Karpas-422 (cell line): ENCODE results near the gene C16orf74. TPM values are rescaled to one million over a fixed set of nuclear protein-coding genes. Genes with fewer than 3 reads are reported as not detected.

Source experiments
- DNase-seq: peaks from one replicate; pipeline ENCODE4 v3.0.0-alpha.2; 2015
- H2AFZ ChIP-seq: fragments of 200-600 bp; sonication (generic); 2 replicates; pipeline ENCODE4 v1.6.1; 2014; ENCODE audit warnings: antibody characterized with exemption, low read length, mixed read lengths
- H3K27ac ChIP-seq: fragments of 200-600 bp; sonication (generic); 2 replicates; pipeline ENCODE4 v1.5.1; 2014; ENCODE audit warnings: mild to moderate bottlenecking, low read length, moderate library complexity
- H3K27me3 ChIP-seq: fragments of 200-600 bp; sonication (generic); 2 replicates; pipeline ENCODE4 v1.6.1; 2014; ENCODE audit warnings: low read length, mixed read lengths
- H3K36me3 ChIP-seq: fragments of 200-600 bp; sonication (generic); 2 replicates; pipeline ENCODE4 v1.6.1; 2014; ENCODE audit warnings: low read length, mixed read lengths; ENCODE audit not compliant: insufficient read depth
- H3K4me1 ChIP-seq: fragments of 200-600 bp; sonication (generic); 2 replicates; pipeline ENCODE4 v1.6.1; 2014; ENCODE audit warnings: mild to moderate bottlenecking, low read length, mixed read lengths
- H3K4me2 ChIP-seq: fragments of 200-600 bp; sonication (generic); 2 replicates; pipeline ENCODE4 v1.6.1; 2014; ENCODE audit warnings: low read length, low read depth, mild to moderate bottlenecking; ENCODE audit not compliant: poor library complexity, severe bottlenecking
- H3K4me3 ChIP-seq: fragments of 200-600 bp; sonication (generic); 2 replicates; pipeline ENCODE4 v1.5.1; 2014; ENCODE audit warnings: mild to moderate bottlenecking, antibody characterized with exemption, low read length, mixed read lengths
- H3K79me2 ChIP-seq: fragments of 200-600 bp; sonication (generic); 2 replicates; pipeline ENCODE4 v1.6.1; 2014; ENCODE audit warnings: mild to moderate bottlenecking, low read length, mixed read lengths
- H3K9ac ChIP-seq: fragments of 200-600 bp; sonication (generic); 2 replicates; pipeline ENCODE4 v1.6.0; 2014; ENCODE audit warnings: low read length
- H3K9me2 ChIP-seq: fragments of 200-600 bp; sonication (generic), shearing (Covaris generic); replicated peaks from 2 replicates; pipeline ENCODE4 v1.6.0; 2014; ENCODE audit warnings: mild to moderate bottlenecking, low read length, moderate library complexity; ENCODE audit not compliant: insufficient read depth
- H3K9me3 ChIP-seq: fragments of 300-700, 200-600 bp; sonication (generic); 2 replicates; pipeline ENCODE4 v1.6.1; 2014; ENCODE audit warnings: low read length, mixed read lengths
- H4K20me1 ChIP-seq: fragments of 200-600 bp; sonication (generic); 2 replicates; pipeline ENCODE4 v1.6.1; 2014; ENCODE audit warnings: mild to moderate bottlenecking, antibody characterized with exemption, low read length, low read depth; ENCODE audit not compliant: insufficient read depth
- total RNA-seq: library from RNA; depleted of rRNA; stranded (reverse); fragments of >200 nt; shearing (Covaris generic); gene quantifications from 2 replicates; pipeline ENCODE4 v1.2.3, GENCODE V29; 2014; ENCODE audit warnings: low replicate concordance; rRNA removed

The C16orf74 gene
- 13.3 and 24.5 TPM in 2 replicates for total RNA-seq

GRCh38 chr16:85750827-85751697, at the start of gene C16orf74:
Gene C16orf74 (minus strand): TSS chr16:85751096. CDS start chr16:85735217, 15,879 bp downstream.
- H3K4me1 ChIP-seq = peaks cover 79% of the 10 kb centered on the region
- H4K20me1 ChIP-seq = peaks cover 23% of the 10 kb centered on the region; the same call in 1 of the 2 replicates
- H2AFZ ChIP-seq = no peak within 1 kb of the TSS
- peak within 1 kb of the TSS; percentile 91 for H3K4me2 ChIP-seq
- H3K27ac ChIP-seq = peak within 1 kb of the TSS; percentile 96
- peak; percentile 69 for DNase-seq
- H3K27me3 ChIP-seq = no peaks in the 10 kb centered on the region
- H3K9ac ChIP-seq = peak within 1 kb of the TSS; percentile 64
- peak within 1 kb of the TSS; percentile 64 for H3K4me3 ChIP-seq
- no peaks in the 10 kb centered on the region for H3K9me3 ChIP-seq
- H3K9me2 ChIP-seq = no peaks in the 10 kb centered on the region
- no peaks in the 10 kb centered on the region for H3K36me3 ChIP-seq
- H3K79me2 ChIP-seq = no peaks in the 10 kb centered on the region

- Histone ChIP-seq H2AFZ (no peak overlapping the region), H3K4me3 (peak overlapping the region; percentile 87), H4K20me1 (peaks cover 56% of the 10 kb centered on the region), H3K36me3 (peaks cover 46% of the 10 kb centered on the region), H3K9ac (peak overlapping the region; percentile 98), H3K9me2 (no peaks in the 10 kb centered on the region), H3K4me1 (peaks cover 23% of the 10 kb centered on the region), H3K27me3 (no peaks in the 10 kb centered on the region), H3K79me2 (peaks cover 67% of the 10 kb centered on the region), H3K9me3 (no peaks in the 10 kb centered on the region), H3K4me2 (peak overlapping the region; percentile 75), H3K27ac (peak overlapping the region; percentile 34; the same call in 1 of the 2 replicates)
- no peak for DNase-seq
Observed at GRCh38 chr16:85800321-85800669, 49.4 kb upstream of the C16orf74 start.

DNA sequence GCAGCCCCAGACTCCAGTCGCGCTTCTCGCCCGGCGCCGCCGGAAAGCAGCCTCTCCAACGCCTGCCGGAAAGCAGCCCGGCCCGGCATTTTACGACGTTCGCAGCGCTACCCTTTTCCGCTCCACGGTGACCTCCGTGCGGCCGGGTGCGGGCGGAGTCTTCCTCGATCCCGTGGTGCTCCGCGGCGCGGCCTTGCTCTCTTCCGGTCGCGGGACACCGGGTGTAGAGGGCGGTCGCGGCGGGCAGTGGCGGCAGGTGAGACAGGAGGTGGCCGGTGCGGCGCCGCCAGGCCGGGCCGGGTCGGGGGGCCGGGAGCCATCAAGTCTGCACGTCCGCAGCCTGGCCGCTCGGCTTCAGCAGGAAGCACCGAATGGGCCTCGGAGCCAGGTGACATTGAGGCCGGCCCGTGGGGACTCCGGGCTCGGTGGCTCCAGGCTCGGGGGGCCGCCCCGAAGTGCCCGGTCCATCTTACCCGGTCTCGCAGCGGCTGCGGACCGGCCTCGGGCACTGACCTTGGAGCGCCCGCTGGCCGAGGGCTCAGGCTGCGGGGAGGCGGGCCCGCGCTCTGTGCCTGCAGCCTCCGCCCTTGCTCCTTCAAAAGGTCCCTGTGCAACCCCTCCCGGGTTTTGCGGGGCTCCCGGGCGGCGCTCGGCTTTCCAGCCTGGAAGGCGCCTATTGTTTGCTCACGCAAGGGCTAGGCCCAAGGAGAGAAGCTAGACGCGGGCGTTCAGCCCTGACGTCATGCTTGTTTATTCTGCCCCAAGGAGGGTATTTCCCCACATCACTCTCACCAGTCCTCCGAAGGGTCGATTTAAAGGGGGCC, 48.8 kb upstream of the C16orf74 start, which contains the start of the genes COX4I1 and EMC8:
Gene COX4I1 (plus strand): TSS at position 199 of the 824 bp plus-strand sequence. CDS start 1,511 bp downstream, outside the sequence.
Gene EMC8 (minus strand): TSS at position 48 of the 824 bp plus-strand sequence. CDS start 249 bp downstream, outside the sequence.
- H2AFZ ChIP-seq = peak within 1 kb of the TSS; percentile 37; the same call in 1 of the 2 replicates
- DNase-seq = peak; percentile 96
- peaks cover 50% of the 10 kb centered on the region for H3K36me3 ChIP-seq
- peaks cover 23% of the 10 kb centered on the region for H3K4me1 ChIP-seq
- peak within 1 kb of the TSS; percentile 41; the same call in 1 of the 2 replicates for H3K27ac ChIP-seq
- no peaks in the 10 kb centered on the region for H3K9me2 ChIP-seq
- no peaks in the 10 kb centered on the region for H3K27me3 ChIP-seq
- H3K4me3 ChIP-seq = peak within 1 kb of the TSS; percentile 87
- no peaks in the 10 kb centered on the region for H3K9me3 ChIP-seq
- H3K4me2 ChIP-seq = peak within 1 kb of the TSS; percentile 75
- peak within 1 kb of the TSS; percentile 98 for H3K9ac ChIP-seq
- peaks cover 72% of the 10 kb centered on the region for H3K79me2 ChIP-seq
- H4K20me1 ChIP-seq = peaks cover 57% of the 10 kb centered on the region

DNA sequence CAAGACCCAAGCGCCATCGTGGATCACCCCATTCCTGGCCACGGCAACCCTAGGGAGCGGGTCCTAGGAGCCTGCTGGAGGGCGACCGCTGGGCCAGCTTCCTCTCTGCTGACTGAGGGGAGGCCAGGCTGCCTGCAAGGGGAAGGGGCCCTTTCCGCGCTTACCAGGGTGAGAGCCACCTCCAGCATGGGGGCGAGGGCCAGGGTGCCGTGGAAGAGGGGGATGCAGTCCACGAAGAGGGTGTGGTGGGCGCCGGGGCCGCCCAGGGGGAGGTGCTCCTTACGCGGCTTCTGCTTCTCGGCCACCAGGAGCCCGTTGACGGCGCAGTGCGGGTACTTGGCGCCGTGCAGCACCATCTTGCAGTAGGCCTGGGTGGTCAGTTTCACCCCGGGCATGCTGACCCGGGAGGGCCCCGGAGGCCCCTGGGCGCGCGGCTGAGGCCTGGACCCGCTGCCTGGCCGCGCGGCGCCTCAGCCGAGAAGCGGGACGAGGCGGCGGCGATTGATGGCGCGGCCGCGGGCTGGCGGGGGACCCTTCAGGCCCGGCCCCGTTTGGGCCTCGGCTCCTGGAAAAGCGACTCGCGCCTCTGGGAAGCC, 48.1 kb upstream of the C16orf74 start:
- peak overlapping the region; percentile 75 for H3K4me2 ChIP-seq
- H3K79me2 ChIP-seq = peaks cover 80% of the 10 kb centered on the region
- H3K9me3 ChIP-seq = no peaks in the 10 kb centered on the region
- H4K20me1 ChIP-seq = peaks cover 57% of the 10 kb centered on the region
- peak overlapping the region; percentile 41; the same call in 1 of the 2 replicates for H3K27ac ChIP-seq
- H3K4me1 ChIP-seq = peaks cover 23% of the 10 kb centered on the region
- no peak overlapping the region; the same call in 1 of the 2 replicates for H2AFZ ChIP-seq
- H3K36me3 ChIP-seq = peaks cover 51% of the 10 kb centered on the region
- peak overlapping the region; percentile 87 for H3K4me3 ChIP-seq
- H3K9ac ChIP-seq = peak overlapping the region; percentile 98
- no peaks in the 10 kb centered on the region for H3K27me3 ChIP-seq
- H3K9me2 ChIP-seq = no peaks in the 10 kb centered on the region
- peak; percentile 73 for DNase-seq

DNA sequence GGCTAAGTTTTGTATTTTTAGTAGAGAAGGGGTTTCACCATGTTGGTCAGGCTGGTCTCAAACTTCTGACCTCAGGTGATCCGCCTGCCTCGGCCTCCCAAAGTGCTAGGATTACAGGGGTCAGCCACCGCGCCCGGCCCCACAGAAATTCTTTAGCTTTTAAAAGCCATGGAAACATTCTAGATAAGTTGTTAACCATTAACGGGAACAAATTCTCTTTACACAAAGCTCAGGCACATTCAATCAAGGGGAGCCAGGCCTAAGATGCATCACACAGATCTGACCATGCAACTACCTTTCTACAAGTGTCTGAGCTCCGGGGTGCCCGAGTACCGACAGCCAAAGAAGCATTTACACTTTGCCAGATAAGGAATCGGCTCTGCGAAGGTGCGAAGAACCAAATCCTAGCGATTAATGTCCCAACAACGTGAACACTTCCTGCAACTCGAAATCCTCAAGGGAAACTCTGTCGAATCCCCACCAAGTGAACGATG, 47.4 kb upstream of the C16orf74 start:
- H3K4me2 ChIP-seq = peak overlapping the region; percentile 75
- H3K9me3 ChIP-seq = no peaks in the 10 kb centered on the region
- no peaks in the 10 kb centered on the region for H3K27me3 ChIP-seq
- H3K4me3 ChIP-seq = peak overlapping the region; percentile 87
- H3K36me3 ChIP-seq = peaks cover 49% of the 10 kb centered on the region
- H2AFZ ChIP-seq = no peak overlapping the region
- H4K20me1 ChIP-seq = peaks cover 62% of the 10 kb centered on the region
- peak overlapping the region; percentile 98 for H3K9ac ChIP-seq
- H3K9me2 ChIP-seq = no peaks in the 10 kb centered on the region
- no peak for DNase-seq
- peaks cover 86% of the 10 kb centered on the region for H3K79me2 ChIP-seq
- H3K4me1 ChIP-seq = peaks cover 23% of the 10 kb centered on the region
- H3K27ac ChIP-seq = no peak overlapping the region

DNA sequence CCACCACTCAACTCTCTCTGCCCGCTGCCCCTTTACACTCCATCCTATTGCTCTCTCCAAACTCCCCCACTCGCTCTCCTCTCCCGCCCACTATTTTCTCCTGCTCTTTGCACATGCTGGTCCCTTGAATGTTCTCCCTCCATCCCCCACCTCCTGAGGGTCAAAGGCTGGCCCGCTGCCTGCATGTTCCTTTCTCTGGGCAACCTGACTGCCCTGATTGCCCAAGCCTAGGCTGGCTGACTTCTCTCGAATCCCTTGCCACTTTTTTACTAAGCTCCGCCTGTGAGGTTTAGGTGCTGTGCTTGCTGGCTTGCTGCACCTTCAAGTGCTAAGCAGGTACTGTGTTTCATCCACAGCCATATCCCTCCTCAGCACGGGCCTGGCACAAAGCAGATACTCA, 45.7 kb upstream of the C16orf74 start:
- H3K27me3 ChIP-seq = no peaks in the 10 kb centered on the region
- H3K36me3 ChIP-seq = peaks cover 32% of the 10 kb centered on the region; the same call in 1 of the 2 replicates
- H3K9ac ChIP-seq = no peak overlapping the region
- H3K79me2 ChIP-seq = peaks cover 98% of the 10 kb centered on the region
- no peak overlapping the region for H3K4me3 ChIP-seq
- no peaks in the 10 kb centered on the region for H3K9me3 ChIP-seq
- H3K4me1 ChIP-seq = peaks cover 23% of the 10 kb centered on the region
- H3K4me2 ChIP-seq = no peak overlapping the region
- no peak for DNase-seq
- H3K9me2 ChIP-seq = no peaks in the 10 kb centered on the region
- no peak overlapping the region for H2AFZ ChIP-seq
- no peak overlapping the region for H3K27ac ChIP-seq
- peaks cover 62% of the 10 kb centered on the region for H4K20me1 ChIP-seq

DNA sequence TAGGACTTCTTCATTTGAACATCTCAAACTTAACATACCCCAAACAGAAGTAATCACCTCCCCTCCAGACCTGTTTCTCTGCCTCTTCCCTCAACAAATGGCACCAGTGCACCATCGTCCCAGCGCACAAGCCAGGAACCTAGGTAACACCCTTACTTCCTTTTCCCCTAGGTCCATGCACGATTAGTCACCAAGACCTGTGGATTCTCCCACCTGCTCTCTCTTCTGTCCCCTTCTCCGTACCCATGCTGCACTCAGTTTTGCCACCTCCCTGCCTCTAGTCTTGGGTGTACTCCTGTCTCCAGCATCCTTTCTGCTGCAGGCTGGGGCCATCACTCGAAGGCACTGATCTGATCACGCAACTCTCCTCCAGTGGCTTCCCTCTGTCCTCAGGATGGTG, 45.3 kb upstream of the C16orf74 start:
- peaks cover 27% of the 10 kb centered on the region; the same call in 1 of the 2 replicates for H3K36me3 ChIP-seq
- no peak overlapping the region for H3K4me2 ChIP-seq
- peaks cover 60% of the 10 kb centered on the region for H4K20me1 ChIP-seq
- DNase-seq = no peak
- H3K9ac ChIP-seq = no peak overlapping the region
- H2AFZ ChIP-seq = no peak overlapping the region
- peaks cover 98% of the 10 kb centered on the region for H3K79me2 ChIP-seq
- no peaks in the 10 kb centered on the region for H3K9me2 ChIP-seq
- H3K27me3 ChIP-seq = no peaks in the 10 kb centered on the region
- H3K27ac ChIP-seq = no peak overlapping the region
- H3K4me3 ChIP-seq = no peak overlapping the region
- peaks cover 20% of the 10 kb centered on the region for H3K4me1 ChIP-seq
- H3K9me3 ChIP-seq = no peaks in the 10 kb centered on the region
